AG04450 (cell line): ENCODE measurements around the gene CAPG. TPM values are rescaled to one million over a fixed set of nuclear protein-coding genes. Genes with fewer than 3 reads are reported as not detected.

ENCODE experiments used
- CTCF ChIA-PET: fragments of 300-600, 350-600 bp; formaldehyde crosslinking; extraction: SDS; loops from one replicate; lab custom pipeline; 2022; ENCODE audit warnings: antibody characterized with exemption, inconsistent platforms; lab: Charles Lee
- POLR2A ChIA-PET: fragments of 350-600 bp; formaldehyde crosslinking; extraction: SDS; loops from one replicate; lab custom pipeline; 2021; ENCODE audit warnings: antibody characterized with exemption, inconsistent platforms; lab: Yijun Ruan, JAX
- DNase-seq: peaks from one replicate; pipeline ENCODE4 v3.0.0-alpha.2; 2011; ENCODE audit warnings: low read depth, low spot score
- H3K27ac ChIP-seq: one replicate; pipeline ENCODE4 v1.5.1; 2012; ENCODE audit warnings: low read depth, low read length, control low read depth
- H3K27me3 ChIP-seq: one replicate; pipeline ENCODE4 v1.6.0; 2012; ENCODE audit warnings: low read length; ENCODE audit not compliant: control insufficient read depth, insufficient read depth
- H3K4me3 ChIP-seq: 2 replicates; pipeline ENCODE4 v1.5.1; 2011; ENCODE audit warnings: mild to moderate bottlenecking, low read depth, low read length, control low read depth
- H3K9me3 ChIP-seq: 2 replicates; pipeline ENCODE4 v1.5.1; 2012; ENCODE audit warnings: low read length; ENCODE audit not compliant: control insufficient read depth, insufficient read depth
- CTCF ChIP-seq: IDR thresholded peaks from 2 replicates; pipeline ENCODE4 v1.5.1; 2011; ENCODE audit warnings: low read depth, low read length, control low read depth, inconsistent platforms
- polyA minus RNA-seq: library from RNA; depleted of rRNA, polyadenylated mRNA; stranded (reverse); fragments of >200 nt; gene quantifications from 2 replicates; pipeline ENCODE4 v1.2.3, GENCODE V29; 2011; rRNA and poly(A)+ RNA removed
- polyA plus RNA-seq: library from polyadenylated mRNA; depleted of rRNA; stranded (reverse); fragments of >200 nt; gene quantifications from 2 replicates; pipeline ENCODE4 v1.2.3, GENCODE V29; 2011; rRNA removed

Gene CAPG
- polyA plus RNA-seq = 70.5 and 97.8 TPM in 2 replicates
- 34.6 and 62.9 TPM in 2 replicates for polyA minus RNA-seq

- no peak within 1 kb of the TSS for H3K4me3 ChIP-seq
- CTCF ChIA-PET = interaction anchor here (0.6 kb wide), 1 partner anchor 206 kb away, joined by 3 read pairs; no protein-coding TSS in a partner anchor
- DNase-seq = no peak
- no peak for TF ChIP-seq CTCF
- H3K9me3 ChIP-seq = no peaks in the 10 kb centered on the region
- H3K27me3 ChIP-seq = no peaks in the 10 kb centered on the region
- POLR2A ChIA-PET = interaction anchor here (0.6 kb wide), 1 partner anchor 102 kb away, joined by 3 read pairs; no protein-coding TSS in a partner anchor
- H3K27ac ChIP-seq = no peak within 1 kb of the TSS
Measured at GRCh38 chr2:85409845-85410583, at the start of gene CAPG. TSS of gene CAPG (minus strand) at chr2:85410366. CDS start at chr2:85402145, 8,221 bp downstream.

GRCh38 chr2:85459771-85460170 is 49.6 kb upstream of the CAPG start:
- Histone ChIP-seq H3K9me3 (no peaks in the 10 kb centered on the region), H3K27ac (no peak overlapping the region), H3K4me3 (no peak overlapping the region), H3K27me3 (no peaks in the 10 kb centered on the region)
- TF ChIP-seq CTCF = no peak
- ChIA-PET CTCF (no interaction called here), POLR2A (no interaction called here)
- DNase-seq = no peak

- H3K27me3 ChIP-seq = no peaks in the 10 kb centered on the region
- no peaks in the 10 kb centered on the region for H3K9me3 ChIP-seq
- CTCF ChIA-PET = no interaction called here
- no peak overlapping the region for H3K27ac ChIP-seq
- no peak for DNase-seq
- TF ChIP-seq CTCF = no peak
- H3K4me3 ChIP-seq = no peak overlapping the region
- POLR2A ChIA-PET = no interaction called here
Measured at GRCh38 chr2:85458601-85459563, 48.7 kb upstream of the CAPG start.

GRCh38 chr2:85457877-85458316 is 47.7 kb upstream of the CAPG start:
- no peak for DNase-seq
- POLR2A ChIA-PET = no interaction called here
- H3K27ac ChIP-seq = no peak overlapping the region
- no peak for TF ChIP-seq CTCF
- no peaks in the 10 kb centered on the region for H3K9me3 ChIP-seq
- CTCF ChIA-PET = no interaction called here
- no peaks in the 10 kb centered on the region for H3K27me3 ChIP-seq
- no peak overlapping the region for H3K4me3 ChIP-seq
